HG02678 (cell line): Measurements from ENCODE around the gene DIMT1.

ENCODE experiments used
- ATAC-seq: cut with Tn5 transposase; IDR thresholded peaks from one replicate; pipeline ENCODE4 v1.9.1; 2021; ENCODE audit warnings: mild to moderate bottlenecking, moderate library complexity; ENCODE audit not compliant: unreplicated experiment

Gene DIMT1

DNA sequence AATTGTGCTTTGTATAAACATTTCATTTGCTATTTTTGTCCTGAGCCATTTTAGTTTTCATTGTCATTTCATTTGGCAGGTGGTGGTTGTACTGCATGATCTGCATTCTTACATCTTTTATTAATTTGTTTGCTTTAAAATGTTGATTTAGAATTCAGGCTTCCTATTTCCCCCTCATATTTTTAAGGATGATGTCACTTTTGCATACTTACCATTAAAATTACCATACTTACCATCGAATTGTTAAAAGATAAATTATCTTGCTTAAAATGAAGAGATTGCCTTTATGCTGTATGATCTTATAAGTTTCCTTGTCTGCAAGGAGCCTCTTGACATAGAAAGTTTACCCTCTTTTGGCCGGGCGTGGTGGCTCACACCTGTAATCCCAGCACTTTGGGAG, 31.1 kb downstream of the DIMT1 start:
- ATAC-seq, result no peak

DNA sequence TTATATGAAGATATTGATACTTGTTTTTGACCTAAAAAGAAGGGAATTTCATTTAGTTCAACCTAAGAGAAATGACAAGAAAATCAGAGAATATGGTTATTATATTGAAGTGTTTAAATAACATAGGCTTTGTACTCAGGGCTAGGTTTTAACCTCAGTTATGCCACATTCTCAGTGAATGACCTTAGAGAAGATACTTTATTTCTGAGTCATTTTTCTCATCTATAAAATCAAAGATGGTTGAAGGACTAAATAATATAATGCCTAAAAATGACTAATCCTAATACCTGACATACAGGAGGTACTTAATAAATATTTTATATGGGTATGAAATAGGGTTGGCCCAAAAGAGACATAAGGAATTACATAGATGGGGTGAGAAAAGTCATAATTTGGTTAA, 32.3 kb downstream of the DIMT1 start:
- ATAC-seq, result no peak

- no peak for ATAC-seq
Measured at GRCh38 chr5:62369039-62369438, 34.7 kb downstream of the DIMT1 start.

GRCh38 chr5:62362701-62363100, 41.0 kb downstream of the DIMT1 start:
- ATAC-seq, result no peak

GRCh38 chr5:62354028-62354874, 49.5 kb downstream of the DIMT1 start:
- peak; percentile 87 for ATAC-seq

DNA sequence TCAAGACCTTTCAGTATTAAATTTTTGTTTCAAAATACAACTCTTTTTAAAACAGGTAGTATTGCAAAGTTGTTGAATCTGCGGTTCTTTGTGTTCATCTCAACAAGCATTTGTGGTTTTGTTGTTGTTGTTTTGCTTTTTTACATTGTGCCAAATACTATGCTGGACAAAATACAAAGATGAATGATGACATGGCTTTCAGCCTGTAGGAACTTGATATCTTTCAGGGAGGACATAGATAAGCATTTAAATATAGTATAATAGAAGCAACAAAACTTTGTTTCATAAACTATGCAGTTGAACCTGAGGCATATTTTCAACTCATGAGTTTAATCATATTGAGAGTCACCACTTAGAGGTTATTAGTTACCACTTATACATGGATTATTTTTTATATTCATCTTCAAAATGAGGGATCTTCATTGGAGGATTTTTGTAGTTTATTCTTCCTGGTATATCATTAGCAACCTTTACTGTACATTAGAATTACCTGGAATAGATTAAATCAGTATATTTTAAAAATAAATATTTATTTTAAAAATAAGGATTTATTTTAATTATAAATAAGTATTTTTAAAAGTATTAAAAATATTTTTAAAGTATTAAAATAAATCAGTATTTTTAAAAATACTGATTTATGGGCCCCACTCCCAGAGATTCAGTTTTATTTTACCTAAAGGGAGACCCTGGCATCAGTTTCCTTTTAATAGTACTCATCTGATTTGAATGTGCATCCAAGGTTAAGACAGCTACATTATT, 54.8 kb downstream of the DIMT1 start:
- no peak for ATAC-seq

DNA sequence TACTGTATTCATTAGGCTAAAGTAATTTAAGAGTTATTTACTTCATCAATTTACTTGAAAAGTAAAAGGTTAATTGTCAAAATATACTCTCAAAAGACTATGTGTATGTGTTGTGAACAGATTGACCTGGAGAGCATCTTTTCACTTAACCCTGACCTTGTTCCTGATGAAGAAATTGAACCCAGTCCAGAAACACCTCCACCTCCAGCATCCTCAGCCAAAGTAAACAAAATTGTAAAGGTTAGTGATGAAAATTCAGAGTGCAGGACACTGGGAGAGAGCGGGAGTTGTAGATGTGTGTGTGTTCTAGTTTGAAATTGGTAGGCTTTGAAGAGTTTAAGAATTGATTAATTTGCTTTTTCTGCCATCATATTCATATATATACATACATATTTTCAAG, 55.8 kb downstream of the DIMT1 start:
- no peak for ATAC-seq

DNA sequence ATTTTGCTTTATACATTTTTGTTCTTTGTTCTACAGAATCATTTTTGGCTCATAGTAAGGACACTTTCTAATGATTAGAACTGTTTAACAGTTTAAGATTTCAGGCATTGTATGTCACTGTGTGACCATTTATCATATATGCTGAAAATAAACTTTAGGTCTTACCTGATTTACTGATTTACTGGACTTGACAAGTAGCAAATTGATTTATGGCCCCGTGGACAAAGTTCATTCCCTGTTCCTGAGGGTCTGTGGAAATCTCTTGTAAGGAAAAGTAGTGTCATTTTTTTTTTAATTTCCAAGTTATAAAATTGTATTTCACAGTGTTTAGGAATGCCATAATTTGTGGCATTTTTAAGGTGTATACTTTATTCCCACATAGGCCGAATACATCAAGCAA, 57.0 kb downstream of the DIMT1 start:
- no peak for ATAC-seq

DNA sequence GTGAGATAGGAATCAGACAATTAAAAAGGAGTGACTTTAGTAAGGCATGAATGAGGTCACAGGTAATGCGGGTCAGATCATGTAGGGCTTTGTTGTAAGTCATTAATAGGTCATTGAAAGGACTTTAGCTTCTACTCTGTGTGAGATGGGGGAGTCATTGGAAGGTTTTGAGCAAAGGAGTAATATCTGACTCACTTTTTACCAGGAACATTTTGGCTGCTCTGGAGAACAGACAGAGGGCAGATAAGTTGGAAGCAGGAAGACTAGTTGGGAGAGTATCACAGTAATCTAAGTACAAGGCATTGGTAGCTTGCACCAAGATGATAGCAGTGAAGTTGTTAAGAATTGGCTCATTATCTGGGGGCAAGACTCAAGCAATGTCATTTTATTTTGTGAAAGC, 60.3 kb downstream of the DIMT1 start:
- no peak for ATAC-seq

GRCh38 chr5:62342476-62342837, 61.2 kb downstream of the DIMT1 start:
- peak; percentile 29 for ATAC-seq

DNA sequence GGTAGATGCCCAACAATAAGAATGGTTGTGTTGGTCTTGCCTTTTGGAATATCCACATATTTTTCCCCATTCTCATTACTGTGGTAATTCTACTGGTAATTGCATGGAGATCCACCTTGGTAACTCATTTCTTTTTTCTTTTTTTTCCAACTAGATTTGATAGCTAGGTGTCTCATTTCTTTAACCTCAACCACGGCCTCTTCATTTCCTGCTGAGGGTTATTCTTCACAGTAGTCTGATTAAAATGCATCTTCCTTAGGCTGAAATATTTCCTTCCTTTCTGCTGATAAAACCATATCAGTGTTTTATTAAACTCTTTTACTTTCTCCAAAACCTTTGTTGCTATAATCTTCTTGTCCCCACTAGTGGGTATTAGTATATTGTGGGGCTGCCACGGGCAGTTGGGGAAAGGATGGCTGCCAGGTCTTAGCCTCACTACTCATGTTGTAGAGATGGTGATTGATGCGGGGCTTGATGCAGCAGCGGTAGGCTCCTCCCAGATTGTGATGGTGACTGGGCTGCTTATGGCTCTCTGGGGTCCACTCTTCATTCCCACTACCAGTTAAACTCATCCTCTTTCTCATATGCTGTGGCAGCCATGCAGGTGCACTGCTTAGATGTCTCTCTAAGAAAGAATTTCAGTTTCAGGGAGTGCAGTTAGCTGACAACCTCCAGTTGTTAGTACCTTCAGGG, 61.8 kb downstream of the DIMT1 start:
- peak; percentile 74 for ATAC-seq

DNA sequence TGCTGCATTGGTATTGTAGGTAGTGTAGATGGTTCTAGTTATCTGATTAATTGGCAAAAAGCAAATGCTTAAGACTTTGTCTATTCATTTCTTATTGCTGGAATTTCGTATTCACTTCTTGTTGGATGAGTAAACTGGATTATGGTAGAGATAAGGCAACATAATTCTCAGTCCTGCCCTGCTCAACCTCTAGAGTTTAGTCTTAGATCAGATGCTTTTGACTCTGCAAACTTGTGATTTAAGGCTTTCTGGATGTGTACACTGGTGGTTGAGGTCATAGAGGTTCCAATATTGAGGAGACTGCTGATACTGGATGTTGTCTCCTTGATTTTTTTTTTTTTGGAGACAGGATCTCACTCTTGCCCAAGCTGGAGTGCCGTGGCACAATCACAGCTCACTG, 62.7 kb downstream of the DIMT1 start:
- no peak for ATAC-seq

DNA sequence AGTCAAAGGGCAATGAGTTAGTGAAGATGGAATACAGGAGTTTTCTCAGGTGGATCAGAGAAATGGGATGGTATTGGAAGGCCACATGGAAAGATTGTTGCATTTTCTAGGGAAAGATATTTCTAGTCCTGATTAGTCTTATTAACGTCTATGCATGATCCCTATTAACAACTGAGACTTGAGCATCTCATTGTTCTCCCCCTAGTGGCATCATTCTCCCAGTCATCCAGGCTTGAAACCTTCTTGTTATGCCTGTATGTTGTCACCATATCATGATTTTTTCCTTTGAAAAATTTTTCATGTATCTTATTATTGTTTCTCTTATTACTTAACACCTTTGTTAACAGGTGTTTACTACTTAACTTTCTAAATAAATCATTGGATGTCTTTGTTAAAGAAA, 63.3 kb downstream of the DIMT1 start:
- no peak for ATAC-seq
